GM21515 (cell line): ENCODE measurements around the gene SH3RF2.
"Not testable (repeated sequence)": the region's sequence is repeated elsewhere in the genome, so short reads cannot be mapped to it uniquely, and the experiment has no call there.

Experiments used
- ATAC-seq: cut with Tn5 transposase; IDR thresholded peaks from one replicate; pipeline ENCODE4 v1.9.1; 2021; ENCODE audit not compliant: unreplicated experiment

The SH3RF2 gene

GRCh38 chr5:145976431-145977155 lies 40.2 kb downstream of the SH3RF2 start:
- ATAC-seq, result peak; percentile 71

GRCh38 chr5:145978171-145978570 lies 41.8 kb downstream of the SH3RF2 start:
- ATAC-seq, result no peak

GRCh38 chr5:145978708-145979107 lies 42.3 kb downstream of the SH3RF2 start:
- ATAC-seq, result no peak

- ATAC-seq, result no peak
These were observed 43.2 kb downstream of the SH3RF2 start for GRCh38 chr5:145979270-145980223.

GRCh38 chr5:145980259-145980658 lies 43.9 kb downstream of the SH3RF2 start:
- ATAC-seq, result no peak

GRCh38 chr5:145980718-145981117 lies 44.3 kb downstream of the SH3RF2 start:
- ATAC-seq, result no peak

GRCh38 chr5:145981589-145982571 lies 45.5 kb downstream of the SH3RF2 start:
- ATAC-seq, result no peak

- no peak for ATAC-seq
These were observed 46.4 kb downstream of the SH3RF2 start for GRCh38 chr5:145982572-145983318.

GRCh38 chr5:145983446-145983845 lies 47.1 kb downstream of the SH3RF2 start:
- no peak for ATAC-seq

GRCh38 chr5:145984072-145984471 lies 47.7 kb downstream of the SH3RF2 start:
- ATAC-seq, result no peak

GRCh38 chr5:145987856-145988255 lies 51.5 kb downstream of the SH3RF2 start:
- ATAC-seq, result no peak

GRCh38 chr5:145988993-145989392 lies 52.6 kb downstream of the SH3RF2 start:
- no peak for ATAC-seq

GRCh38 chr5:145989428-145989827 lies 53.0 kb downstream of the SH3RF2 start:
- no peak for ATAC-seq

GRCh38 chr5:145990170-145990569 lies 53.8 kb downstream of the SH3RF2 start:
- no peak for ATAC-seq

- ATAC-seq, result no peak
These were observed 54.7 kb downstream of the SH3RF2 start for GRCh38 chr5:145991044-145991575.

GRCh38 chr5:145993538-145993937 lies 57.2 kb downstream of the SH3RF2 start:
- ATAC-seq, result not testable (repeated sequence)

GRCh38 chr5:145996135-145996534 lies 59.8 kb downstream of the SH3RF2 start:
- no peak for ATAC-seq

- ATAC-seq, result no peak
These were observed 62.8 kb downstream of the SH3RF2 start for GRCh38 chr5:145999208-145999607.

- no peak for ATAC-seq
These were observed 63.7 kb downstream of the SH3RF2 start for GRCh38 chr5:146000072-146000471.
